SHP77 treated with DMSO at 0.1 percent for 48 hours (cell line): ENCODE data around the gene CNTN1.

Source experiments
- DNase-seq: peaks from one replicate; lab custom pipeline; 2025; lab: John Stamatoyannopoulos, UW

Gene CNTN1

DNA sequence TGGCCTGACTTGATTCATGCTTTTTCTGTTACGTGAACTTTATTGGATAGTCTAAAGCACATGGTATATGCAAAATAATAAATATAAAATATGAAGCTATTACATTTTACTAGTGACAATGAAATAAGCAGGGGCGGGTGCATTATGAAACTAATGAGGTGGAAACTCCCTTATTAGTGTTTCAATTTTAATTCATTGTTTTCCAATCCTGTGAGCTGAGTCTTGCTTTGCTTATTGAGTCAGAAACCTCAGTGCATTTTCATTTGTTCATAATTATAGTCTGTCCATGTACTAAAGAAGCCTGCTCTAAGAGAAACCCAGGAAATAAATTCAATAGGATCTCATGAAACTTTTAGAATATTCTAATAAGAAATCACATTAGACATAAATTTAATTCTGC, 78.5 kb downstream of the CNTN1 start:
- DNase-seq, result no peak

DNA sequence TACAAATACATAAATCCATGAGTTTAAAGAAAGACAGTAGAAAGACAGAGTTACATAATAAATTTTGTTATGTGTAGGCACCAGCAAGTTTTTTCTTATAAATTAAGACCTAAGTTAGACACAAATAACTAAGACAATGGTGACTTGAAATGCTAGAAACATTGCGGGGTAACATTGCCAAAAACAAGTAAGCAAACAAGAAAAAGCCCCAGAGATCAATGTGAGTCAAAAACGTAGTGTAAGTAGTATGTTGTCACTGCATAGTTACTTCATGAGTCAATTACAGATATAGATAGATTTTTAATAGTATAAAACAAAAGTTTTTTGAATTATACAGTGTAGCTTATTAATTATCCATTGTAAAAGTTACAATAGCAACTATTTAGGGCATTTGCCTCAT, 83.4 kb downstream of the CNTN1 start:
- DNase-seq, result no peak

DNA sequence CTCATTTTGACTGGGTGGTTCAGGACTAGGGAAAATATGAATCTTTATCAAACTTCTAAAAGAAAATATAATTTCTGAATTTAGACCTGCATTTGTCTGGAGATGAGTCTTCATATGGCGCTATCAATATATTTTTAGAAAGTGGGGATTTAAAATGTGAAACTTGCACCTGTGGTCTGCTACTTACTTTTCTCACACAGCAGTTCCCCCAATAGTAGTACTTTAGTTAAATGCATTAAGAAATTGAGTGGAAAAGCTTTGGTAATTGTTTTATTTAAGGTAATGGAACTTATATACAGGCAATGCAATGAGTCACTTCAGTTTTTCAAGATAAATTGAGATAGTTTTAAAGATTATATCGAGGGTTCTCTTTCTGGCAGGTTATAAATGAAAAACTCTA, 91.9 kb downstream of the CNTN1 start:
- DNase-seq, result no peak

DNA sequence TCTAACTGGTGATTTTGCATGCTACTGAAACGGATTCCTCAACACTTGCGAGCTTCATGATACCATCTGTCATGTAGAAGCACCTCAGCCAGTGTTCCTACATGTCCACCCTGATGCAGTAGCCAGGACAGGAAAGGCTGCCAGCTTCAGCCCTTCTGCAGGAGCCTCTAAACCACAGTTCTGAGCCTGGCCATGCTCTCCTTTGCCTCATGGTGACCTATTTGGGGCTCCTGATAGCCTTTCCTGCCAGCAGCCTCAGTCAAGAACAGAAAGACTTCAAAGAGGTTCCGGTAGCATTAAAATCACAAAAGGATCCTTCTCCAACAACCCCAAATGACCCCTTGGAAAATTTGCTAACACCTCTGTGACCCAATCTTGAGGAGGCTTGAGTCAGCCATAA, 96.0 kb downstream of the CNTN1 start:
- no peak for DNase-seq

DNA sequence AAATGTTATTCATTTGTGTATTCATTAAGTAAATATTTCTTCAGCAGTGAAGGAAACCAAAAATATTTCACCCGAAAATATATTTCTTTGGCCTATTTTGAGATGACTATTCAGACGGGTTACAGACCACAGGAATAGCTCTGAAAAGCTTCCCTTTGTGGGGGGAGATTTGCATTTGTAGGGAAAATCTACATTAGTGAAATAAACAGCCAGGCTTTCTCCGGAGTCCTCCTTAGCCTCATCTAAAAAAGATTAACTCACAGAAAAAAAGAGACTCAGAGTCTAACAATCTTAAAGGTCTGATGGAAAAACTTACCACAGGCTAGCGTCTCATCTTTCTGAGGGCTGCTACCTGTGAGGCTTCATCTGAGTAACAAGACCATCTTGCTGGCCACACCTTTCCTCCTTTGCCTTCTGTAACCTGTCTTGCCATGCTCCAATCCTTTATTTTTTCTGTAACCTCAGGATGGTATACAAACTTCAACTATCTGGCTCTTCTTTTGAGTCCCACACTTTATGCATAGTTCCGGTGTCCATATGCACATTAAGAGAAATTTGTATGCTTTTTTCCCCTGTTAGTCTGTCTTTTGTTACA, 100.7 kb downstream of the CNTN1 start:
- no peak for DNase-seq

DNA sequence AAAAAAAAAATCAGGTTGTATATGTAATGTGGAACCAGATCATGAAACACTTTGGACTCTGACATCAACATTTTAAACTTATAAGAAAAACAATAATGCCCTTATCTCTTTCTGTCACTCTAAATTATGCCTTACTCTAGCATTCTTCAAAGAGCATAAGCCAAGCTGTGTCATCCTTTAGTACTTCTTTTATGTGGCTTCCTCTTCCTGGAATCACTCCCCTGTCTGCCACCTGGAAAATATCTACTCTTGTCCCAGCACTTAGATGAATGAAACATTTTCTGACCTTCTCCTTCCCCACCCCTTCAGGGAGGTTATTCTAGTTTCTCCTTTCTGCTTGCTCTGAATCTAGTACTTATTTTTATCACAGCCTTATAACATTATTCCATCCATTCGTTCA, 101.2 kb downstream of the CNTN1 start:
- no peak for DNase-seq

DNA sequence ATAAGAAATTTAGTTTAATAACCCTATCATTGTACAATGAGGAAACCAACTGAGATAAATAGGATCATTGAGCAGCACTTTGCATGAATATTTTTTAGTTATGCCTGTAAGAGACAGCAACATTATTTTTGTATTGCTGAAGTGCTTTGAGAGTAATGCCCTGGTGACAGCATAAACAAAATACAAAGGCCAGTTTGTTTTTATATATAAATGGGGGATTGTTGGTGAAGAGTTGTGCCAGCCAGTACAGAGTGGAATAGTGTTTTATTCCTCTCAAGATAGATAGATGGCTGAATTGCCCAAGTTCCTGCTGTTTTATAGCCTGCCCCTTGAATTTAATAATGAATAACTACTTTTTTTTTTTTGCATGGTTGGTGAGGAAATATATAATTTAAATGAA, 101.8 kb downstream of the CNTN1 start:
- DNase-seq, result no peak

DNA sequence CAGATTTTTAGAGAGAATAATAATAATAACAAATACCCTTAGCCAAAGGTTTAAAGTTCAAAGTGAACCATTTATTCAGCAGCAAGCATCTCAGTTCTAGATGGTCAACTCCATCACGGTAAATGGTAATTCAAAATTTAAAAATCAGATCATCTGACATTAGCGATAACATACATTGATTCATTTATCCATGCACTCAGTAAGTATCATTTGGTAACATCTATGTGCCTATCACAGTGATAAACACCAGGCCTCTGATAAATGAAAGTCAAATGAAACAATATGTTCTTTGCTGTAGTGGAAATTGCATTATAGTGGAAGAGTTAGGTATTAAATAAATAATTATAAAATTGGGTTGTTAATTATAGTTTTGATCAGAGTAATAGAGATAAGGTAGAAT, 108.8 kb downstream of the CNTN1 start:
- DNase-seq, result no peak

DNA sequence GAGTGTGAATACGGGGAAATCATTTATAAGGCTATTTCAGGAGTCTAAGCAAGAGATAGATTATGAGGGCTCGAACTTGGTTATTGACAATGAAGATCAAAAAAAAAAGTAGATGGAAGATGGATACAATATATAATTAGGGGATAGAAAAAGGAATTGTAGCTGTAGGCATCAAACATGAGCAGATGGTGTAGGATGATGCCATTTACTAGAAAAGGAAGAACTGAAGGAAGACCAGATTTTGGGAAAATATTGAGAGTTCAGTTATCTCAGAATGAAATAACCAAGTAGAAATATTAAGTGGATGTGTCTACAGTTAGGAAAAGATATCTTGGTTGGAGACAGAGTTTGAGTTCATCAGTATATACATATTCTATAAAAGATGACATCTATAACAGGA, 109.6 kb downstream of the CNTN1 start:
- no peak for DNase-seq

DNA sequence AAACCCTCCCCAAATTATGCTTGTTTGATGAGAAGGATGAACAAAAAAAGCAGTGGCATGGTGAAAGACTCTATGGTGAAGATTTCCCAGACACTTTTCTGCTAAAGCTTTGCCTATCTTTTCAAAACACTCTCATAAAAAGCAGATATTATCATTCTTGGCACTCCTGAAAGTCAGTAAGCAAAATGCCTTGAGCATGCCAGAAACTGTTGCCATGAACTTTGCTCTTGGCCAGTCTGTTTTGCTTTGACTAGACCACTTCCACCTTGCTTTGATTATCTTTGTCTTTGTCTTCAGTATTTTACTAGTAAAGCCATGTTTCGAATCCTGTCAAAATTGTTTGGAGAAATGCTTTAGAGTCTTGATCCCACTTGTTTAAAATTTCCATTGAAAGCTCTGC, 110.4 kb downstream of the CNTN1 start:
- DNase-seq, result no peak

DNA sequence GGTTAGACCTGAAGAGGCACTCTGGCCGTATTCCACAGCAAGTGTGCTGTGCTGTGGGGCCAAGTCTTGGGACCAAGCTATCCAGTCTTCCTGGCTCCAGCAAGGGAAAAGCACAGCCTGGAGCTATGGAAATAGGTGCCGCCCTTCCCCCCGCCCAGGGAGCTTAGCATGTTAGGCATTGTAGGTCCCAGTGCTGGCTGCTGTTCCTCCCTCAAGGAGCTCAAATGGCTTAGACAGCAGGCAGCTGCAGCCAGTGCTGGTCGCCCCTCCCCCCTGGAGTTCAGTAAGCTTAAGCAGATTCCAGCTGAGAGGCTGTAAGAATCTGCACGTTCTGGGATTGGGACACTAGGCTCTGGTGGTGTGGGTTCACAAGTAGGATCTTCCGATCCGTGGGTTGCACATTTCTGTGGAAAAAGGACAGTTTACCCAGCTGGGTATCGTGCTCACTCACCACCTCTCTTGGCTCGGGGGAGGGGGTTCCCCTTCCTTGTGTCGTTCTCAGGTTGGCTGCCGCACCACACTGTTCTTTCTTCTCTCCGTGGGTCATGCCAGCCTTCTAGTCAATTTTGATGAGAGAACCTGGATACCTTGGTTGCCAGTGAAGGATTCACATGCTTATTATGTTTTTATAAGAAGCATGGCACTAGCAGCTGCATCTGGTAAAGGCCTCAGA, 127.3 kb downstream of the CNTN1 start:
- DNase-seq, result no peak

DNA sequence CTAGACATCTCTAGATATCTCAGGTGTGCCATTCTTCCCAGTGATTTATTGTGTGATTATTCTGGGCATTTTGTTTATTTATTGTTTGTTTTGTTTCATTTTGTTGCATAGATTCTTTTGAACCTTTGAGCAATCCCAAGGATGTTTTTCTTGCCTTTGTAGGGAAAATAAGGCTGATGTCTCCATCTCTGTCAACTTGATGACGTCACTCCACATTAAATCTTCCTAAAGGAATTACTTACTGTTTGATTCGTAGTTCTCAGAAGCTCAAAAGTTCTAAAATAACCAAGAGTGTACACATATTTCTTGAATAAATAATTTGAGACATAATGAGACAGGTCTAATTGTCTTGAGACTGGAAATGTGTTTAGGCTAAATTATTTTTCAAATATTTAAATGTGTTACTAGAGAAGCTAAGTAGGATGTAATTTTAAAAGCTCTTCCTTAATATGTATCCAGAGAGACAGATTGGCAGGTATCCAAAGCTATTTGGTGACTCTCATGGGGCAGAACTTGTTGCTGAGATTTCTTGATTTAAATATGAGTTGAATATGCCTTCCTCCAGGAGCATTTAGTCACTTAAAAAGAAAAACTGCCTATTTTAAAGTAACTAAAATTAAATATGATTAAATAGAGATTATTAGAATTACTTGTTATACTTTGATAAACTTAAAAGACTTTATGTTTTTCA, 128.7 kb downstream of the CNTN1 start:
- DNase-seq, result no peak

DNA sequence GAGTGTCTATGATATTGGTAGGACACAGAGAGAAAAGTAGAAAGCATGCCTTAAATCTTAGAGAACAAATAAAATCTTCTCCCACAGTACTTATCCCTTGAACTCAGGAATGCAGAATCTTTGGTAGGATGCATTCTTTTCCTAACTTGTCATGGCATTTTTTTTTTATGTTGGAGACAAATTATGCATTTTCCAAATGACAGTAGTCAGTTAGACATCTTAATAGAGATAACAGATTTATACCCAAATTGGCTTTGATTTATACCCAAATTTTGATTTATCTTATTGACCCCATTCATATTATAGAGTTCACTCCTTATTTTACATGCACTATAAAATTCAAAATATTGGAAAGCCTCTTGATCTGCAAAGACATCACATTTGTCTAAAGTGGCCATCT, 132.9 kb downstream of the CNTN1 start:
- DNase-seq, result no peak

DNA sequence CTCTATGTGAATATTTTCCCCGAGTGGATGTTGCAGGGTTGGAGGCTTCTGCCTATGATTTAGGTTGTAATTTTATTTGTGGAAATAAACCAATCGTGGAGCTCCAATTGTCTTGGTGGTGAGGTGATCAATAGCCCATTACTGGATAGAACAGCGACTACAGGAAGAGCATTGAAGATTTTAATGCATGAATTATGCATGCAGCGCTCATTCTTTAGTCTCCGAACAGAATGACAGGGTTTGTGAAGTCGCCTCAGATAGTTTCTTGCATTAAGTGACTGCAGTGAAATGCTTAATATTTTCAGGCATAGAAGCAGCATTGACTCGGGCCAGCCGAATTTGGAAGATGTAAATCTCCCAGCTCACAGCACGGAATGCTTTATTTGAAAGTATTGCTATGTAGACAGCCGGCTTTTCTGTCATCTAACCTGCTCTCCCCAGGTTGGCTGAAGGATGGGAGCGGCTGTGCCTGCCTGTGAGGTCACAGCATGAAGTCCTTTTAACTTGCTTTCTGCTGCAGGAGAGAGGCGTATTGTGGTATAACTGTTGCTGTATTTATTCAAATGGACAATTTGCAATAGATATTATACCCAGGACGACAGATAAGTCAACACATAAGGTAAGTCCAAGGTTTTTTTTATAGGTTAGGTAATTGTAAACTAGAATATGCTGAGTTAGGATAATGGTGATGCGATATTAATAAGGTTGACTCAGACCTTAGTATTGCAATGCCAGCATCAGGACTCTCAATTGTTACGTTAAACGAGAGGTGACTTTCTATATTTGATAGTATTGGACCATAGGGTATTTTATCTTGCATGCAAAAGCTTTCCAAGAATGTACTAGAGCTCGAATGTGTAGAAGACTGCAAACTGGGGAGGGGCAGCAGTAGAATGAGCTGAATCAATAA, 135.7 kb downstream of the CNTN1 start:
- no peak for DNase-seq

DNA sequence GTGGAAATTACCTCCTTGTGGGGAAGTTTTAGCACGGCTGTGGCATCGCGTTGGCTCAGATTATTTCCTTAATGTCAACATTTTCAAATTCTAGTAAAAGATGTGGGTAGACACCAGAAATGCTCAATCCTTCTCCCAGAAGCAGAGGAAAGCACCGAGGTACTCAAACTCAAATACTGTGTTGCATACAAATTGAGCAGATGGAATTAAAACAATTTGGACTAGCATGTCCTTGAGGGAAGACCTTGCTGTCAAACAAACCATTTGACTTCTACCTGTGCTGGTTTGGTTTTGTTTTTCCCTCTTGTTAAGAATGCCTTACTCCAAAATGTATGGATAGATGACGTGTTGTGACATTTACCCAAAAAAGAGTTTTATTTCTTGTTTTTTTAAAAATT, 136.4 kb downstream of the CNTN1 start:
- no peak for DNase-seq

DNA sequence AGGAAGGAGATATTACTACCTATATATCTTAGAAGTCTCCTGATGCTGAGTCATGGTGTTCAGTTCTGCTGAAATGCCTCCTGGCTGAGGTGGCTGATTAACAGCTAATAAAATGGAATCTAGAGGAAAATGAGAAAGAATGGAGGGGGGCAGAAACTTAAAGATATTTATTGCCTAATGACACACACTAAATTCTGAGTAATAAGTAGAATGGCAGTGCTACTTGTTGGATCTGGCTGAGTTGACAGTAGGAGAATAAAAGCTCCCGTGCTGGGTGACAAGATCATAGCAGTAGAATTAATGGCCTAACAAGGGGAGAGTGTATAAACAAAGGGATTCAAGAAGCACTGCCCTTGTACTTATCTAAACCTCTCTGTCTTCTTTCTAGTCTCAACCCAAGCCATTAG, 137.5 kb downstream of the CNTN1 start:
- no peak for DNase-seq

DNA sequence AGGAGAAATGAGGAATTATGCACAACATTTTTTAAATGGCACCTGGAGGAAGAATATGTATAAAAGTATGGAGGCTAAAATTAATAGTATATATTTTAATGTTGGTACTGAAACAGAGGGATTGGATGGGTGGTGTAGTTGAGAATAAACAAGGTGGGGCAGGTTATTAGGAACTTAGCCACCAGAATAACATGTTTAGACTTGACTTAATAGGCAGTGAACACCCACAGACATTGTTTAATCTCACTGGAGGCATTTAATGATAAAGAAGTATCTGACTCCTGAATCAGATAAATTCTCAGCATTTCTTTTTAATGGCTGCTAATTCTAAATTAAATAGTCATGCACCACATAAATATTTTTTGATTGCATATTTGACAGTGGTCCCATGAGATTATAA, 139.7 kb downstream of the CNTN1 start:
- no peak for DNase-seq

DNA sequence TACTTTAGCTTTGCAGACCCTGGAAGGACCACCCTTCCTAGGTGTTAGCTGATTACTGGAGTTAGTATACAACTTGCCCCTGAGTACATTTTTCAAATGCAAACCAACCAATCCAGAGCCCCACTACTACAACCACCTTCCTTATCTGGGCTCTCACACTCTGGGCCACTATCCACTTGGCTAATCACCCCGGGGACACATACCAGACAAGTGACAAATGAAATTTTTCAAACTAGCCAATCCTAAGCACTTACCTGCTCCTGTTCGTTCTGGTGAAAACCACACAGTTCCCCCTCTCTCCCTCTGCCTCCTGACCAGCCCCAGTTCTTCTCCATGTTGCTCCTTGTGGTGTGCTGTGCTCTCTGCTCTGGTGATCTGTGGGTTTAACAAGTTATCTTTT, 140.4 kb downstream of the CNTN1 start:
- DNase-seq, result no peak

DNA sequence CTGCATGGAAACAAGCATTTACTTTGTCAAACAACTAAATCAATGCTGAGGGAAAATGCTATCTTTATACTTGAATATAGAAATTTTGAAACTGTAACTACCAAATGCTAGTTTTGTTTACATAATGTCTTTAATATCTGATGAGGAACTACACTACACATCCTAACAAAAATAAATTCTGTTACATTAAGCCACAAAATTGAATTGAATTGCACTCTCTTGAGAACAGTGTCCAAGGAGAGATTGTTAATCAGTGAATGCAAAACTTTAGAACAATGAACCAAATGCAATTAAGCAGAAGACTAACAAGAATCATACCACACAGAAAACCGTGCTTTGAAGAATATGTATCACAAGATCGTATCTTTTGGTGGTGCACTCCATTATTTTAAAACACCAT, 141.6 kb downstream of the CNTN1 start:
- no peak for DNase-seq

DNA sequence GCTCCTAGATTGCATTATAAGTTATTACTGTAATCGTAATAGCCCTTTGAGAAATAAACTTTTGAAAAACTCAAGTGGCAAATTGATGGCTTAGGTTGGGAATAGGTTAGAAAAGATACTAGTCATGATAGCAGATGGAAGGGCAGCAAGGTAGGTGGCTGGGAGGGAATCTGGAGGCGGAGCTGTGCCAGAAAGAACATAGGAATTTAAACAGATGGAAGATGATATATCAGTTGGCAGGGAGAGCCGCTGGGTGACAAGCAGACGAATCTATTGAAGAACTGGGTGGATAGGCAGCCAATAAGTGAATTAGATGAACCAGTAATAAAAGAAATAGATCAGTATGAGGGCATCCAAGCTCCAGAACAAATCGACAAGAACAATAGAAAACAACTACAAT, 142.1 kb downstream of the CNTN1 start:
- no peak for DNase-seq

DNA sequence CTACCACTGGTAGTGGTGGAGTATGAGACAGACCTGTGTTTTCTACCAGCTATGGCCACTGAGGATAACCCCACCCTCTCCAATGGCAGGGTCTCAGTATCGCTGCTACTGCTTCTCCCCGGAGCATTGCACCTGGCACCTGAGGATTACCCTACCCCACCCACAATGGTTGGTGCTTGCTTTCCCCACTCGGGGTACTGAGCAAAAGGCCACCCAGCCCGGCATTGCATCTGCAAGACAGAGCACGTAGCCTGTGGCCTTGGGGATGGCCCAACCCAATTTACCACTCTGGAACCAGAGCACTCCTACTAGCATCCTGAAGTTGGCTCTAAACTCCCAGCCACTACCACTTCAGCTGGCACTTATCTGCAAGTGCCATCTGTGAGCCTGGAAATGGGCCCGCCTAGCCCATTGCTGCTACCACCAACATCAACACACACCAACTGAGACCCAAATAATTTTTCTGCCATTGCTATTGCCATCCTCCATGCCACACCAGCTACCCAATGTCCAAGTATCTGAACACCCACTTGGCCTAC, 145.7 kb downstream of the CNTN1 start:
- DNase-seq, result no peak

DNA sequence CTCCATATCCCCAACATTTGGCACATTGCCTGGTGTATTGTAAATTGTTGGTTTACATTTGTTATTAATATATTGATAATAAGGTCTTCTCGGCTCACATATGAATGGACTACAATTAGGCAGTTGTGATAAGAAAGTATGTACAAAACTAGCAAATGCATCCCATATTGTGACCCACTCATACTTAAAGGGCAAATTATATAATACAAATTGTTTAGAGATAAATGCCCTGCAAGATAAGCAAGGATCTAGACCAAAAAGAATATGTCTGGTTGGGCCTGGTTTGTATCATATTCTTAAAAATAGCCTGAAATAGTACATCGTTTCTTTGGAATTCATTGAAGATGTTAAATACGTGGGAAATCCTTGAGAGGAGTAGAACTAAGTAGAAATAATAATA, 151.3 kb downstream of the CNTN1 start:
- DNase-seq, result no peak
